MM.1S (cell line): ENCODE data around the gene RXFP4.

Source experiments
- DNase-seq: peaks from one replicate; pipeline ENCODE4 v3.0.0-alpha.2; 2015
- H2AFZ ChIP-seq: fragments of 300-600 bp; sonication (generic); 2 replicates; pipeline ENCODE4 v1.6.0; 2016; ENCODE audit warnings: antibody characterized with exemption, low read length
- H3F3A ChIP-seq: fragments of 300-600 bp; sonication (generic); 2 replicates; pipeline ENCODE4 v1.6.1; 2016; ENCODE audit warnings: mild to moderate bottlenecking, antibody characterized with exemption, low read length, moderate library complexity, mixed read lengths; ENCODE audit not compliant: insufficient read depth
- H3K27ac ChIP-seq: fragments of 300-600 bp; sonication (generic); 2 replicates; pipeline ENCODE4 v1.5.1; 2016; ENCODE audit warnings: mild to moderate bottlenecking, low read length
- H3K27me3 ChIP-seq: fragments of 300-600 bp; sonication (generic); replicated peaks from 2 replicates; pipeline ENCODE4 v1.6.0; 2016; ENCODE audit warnings: low read length; ENCODE audit not compliant: insufficient read depth
- H3K36me3 ChIP-seq: fragments of 300-600 bp; sonication (generic); replicated peaks from 2 replicates; pipeline ENCODE4 v1.6.1; 2016; ENCODE audit warnings: mild to moderate bottlenecking, low read length, mixed read lengths; ENCODE audit not compliant: insufficient read depth
- H3K4me1 ChIP-seq: fragments of 300-600 bp; sonication (generic); 2 replicates; pipeline ENCODE4 v1.6.1; 2016; ENCODE audit warnings: low read length, mixed read lengths
- H3K4me2 ChIP-seq: fragments of 300-600 bp; sonication (generic); 2 replicates; pipeline ENCODE4 v1.6.0; 2016; ENCODE audit warnings: low read depth, low read length
- H3K4me3 ChIP-seq: fragments of 300-600 bp; sonication (generic); 2 replicates; pipeline ENCODE4 v1.5.1; 2016; ENCODE audit warnings: low read length, mixed read lengths
- H3K79me2 ChIP-seq: fragments of 300-600 bp; sonication (generic); 2 replicates; pipeline ENCODE4 v1.6.1; 2016; ENCODE audit warnings: mixed run types, low read length, mixed read lengths
- H3K9ac ChIP-seq: fragments of 300-600 bp; sonication (generic); 2 replicates; pipeline ENCODE4 v1.6.1; 2016; ENCODE audit warnings: low read length, mixed read lengths
- H3K9me2 ChIP-seq: fragments of 300-600 bp; sonication (generic); replicated peaks from 2 replicates; pipeline ENCODE4 v1.6.1; 2016; ENCODE audit warnings: mild to moderate bottlenecking, low read length, mixed read lengths; ENCODE audit not compliant: insufficient read depth
- H3K9me3 ChIP-seq: fragments of 300-600 bp; sonication (generic); replicated peaks from 2 replicates; pipeline ENCODE4 v1.6.1; 2016; ENCODE audit warnings: mild to moderate bottlenecking, low read length, mixed read lengths; ENCODE audit not compliant: insufficient read depth
- H4K20me1 ChIP-seq: fragments of 300-600 bp; sonication (generic); 2 replicates; pipeline ENCODE4 v1.6.1; 2016; ENCODE audit warnings: mild to moderate bottlenecking, low read length, moderate library complexity, mixed read lengths; ENCODE audit not compliant: insufficient read depth
- CTCF ChIP-seq: fragments of 300-600 bp; sonication (generic); IDR thresholded peaks from 2 replicates; pipeline ENCODE4 v1.5.1; 2016; ENCODE audit warnings: antibody characterized with exemption, low read length, mixed read lengths
- EZH2 ChIP-seq: fragments of 300-600 bp; sonication (generic); optimal IDR thresholded peaks from 2 replicates; pipeline ENCODE3; 2017; ENCODE audit warnings: low read depth, mild to moderate bottlenecking, antibody characterized with exemption, low read length, mixed read lengths
- EZH2phosphoT487 ChIP-seq: fragments of 300-600 bp; sonication (generic); IDR thresholded peaks from 2 replicates; pipeline ENCODE4 v1.6.1; 2018; ENCODE audit warnings: antibody characterized with exemption, low read length

RXFP4 gene

GRCh38 chr1:155909894-155910293 lies 31.5 kb upstream of the RXFP4 start:
- no peaks in the 10 kb centered on the region for H3K9me2 ChIP-seq
- peaks cover 29% of the 10 kb centered on the region for H3K79me2 ChIP-seq
- peaks cover 14% of the 10 kb centered on the region for H3K4me1 ChIP-seq
- H3F3A ChIP-seq: peaks cover 42% of the 10 kb centered on the region
- no peak overlapping the region for H3K9ac ChIP-seq
- no peak overlapping the region for H3K27ac ChIP-seq
- H3K9me3 ChIP-seq: no peaks in the 10 kb centered on the region
- DNase-seq: no peak
- H3K4me2 ChIP-seq: peak overlapping the region; percentile 89; the same call in 1 of the 2 replicates
- peaks cover 21% of the 10 kb centered on the region for H3K36me3 ChIP-seq
- no peaks in the 10 kb centered on the region for H4K20me1 ChIP-seq
- TF ChIP-seq EZH2 (no peak), CTCF (no peak), EZH2phosphoT487 (no peak)
- no peaks in the 10 kb centered on the region for H3K27me3 ChIP-seq
- H3K4me3 ChIP-seq: no peak overlapping the region
- H2AFZ ChIP-seq: no peak overlapping the region

- H4K20me1 ChIP-seq: no peaks in the 10 kb centered on the region
- H3K27me3 ChIP-seq: no peaks in the 10 kb centered on the region
- no peaks in the 10 kb centered on the region for H3K9me3 ChIP-seq
- peaks cover 14% of the 10 kb centered on the region for H3K4me1 ChIP-seq
- H3K9me2 ChIP-seq: no peaks in the 10 kb centered on the region
- H3K9ac ChIP-seq: peak overlapping the region; percentile 56
- DNase-seq: no peak
- peaks cover 21% of the 10 kb centered on the region for H3K36me3 ChIP-seq
- H2AFZ ChIP-seq: peak overlapping the region; percentile 76
- peak overlapping the region; percentile 89 for H3K4me2 ChIP-seq
- peaks cover 42% of the 10 kb centered on the region for H3F3A ChIP-seq
- peak overlapping the region; percentile 55; the same call in 1 of the 2 replicates for H3K27ac ChIP-seq
- TF ChIP-seq CTCF (no peak; the same call in 1 of the 2 replicates), EZH2phosphoT487 (no peak), EZH2 (no peak)
- peaks cover 32% of the 10 kb centered on the region for H3K79me2 ChIP-seq
- peak overlapping the region; percentile 75 for H3K4me3 ChIP-seq
Measured at GRCh38 chr1:155910621-155911121, 30.8 kb upstream of the RXFP4 start.

- Histone ChIP-seq H3K9me2 (no peaks in the 10 kb centered on the region), H4K20me1 (no peaks in the 10 kb centered on the region), H3K27me3 (no peaks in the 10 kb centered on the region), H3K79me2 (peaks cover 38% of the 10 kb centered on the region), H3K36me3 (peaks cover 29% of the 10 kb centered on the region), H3K27ac (peak within 1 kb of the TSS; percentile 55; the same call in 1 of the 2 replicates), H3K4me1 (peaks cover 14% of the 10 kb centered on the region), H3K4me2 (peak within 1 kb of the TSS; percentile 89), H3K4me3 (peak within 1 kb of the TSS; percentile 75), H3F3A (peaks cover 49% of the 10 kb centered on the region), H3K9me3 (no peaks in the 10 kb centered on the region), H3K9ac (peak within 1 kb of the TSS; percentile 56), H2AFZ (peak within 1 kb of the TSS; percentile 76)
- TF ChIP-seq EZH2 (no peak), CTCF (peak; percentile 6; the same call in 1 of the 2 replicates)
- peak; percentile 91 for DNase-seq
Measured at GRCh38 chr1:155911156-155912055, 30.0 kb upstream of the RXFP4 start, which contains the start of gene RIT1. RIT1 (minus strand) TSS chr1:155911349; CDS start chr1:155910761, 588 bp downstream.
